Fibroblast of lung (primary cell): ENCODE results near the gene SMG6.

ENCODE experiments used
- EZH2 ChIP-seq: IDR thresholded peaks from 2 replicates; pipeline ENCODE4 v1.5.1; 2012; ENCODE audit warnings: low read length, control low read depth, mild to moderate bottlenecking; ENCODE audit errors: missing control alignments
- TF ChIP-seq, protein P1 (sequence below), 2 donors: IDR thresholded peaks in 1 of 2; conservative IDR thresholded peaks in 1 of 2; 1 replicate in 1 of 2; 2 replicates in 1 of 2; pipeline ENCODE4 v1.5.1; 2011 to 2012; ENCODE audit warnings: low read length in 2 of 2, control low read depth in 1 of 2, inconsistent platforms in 1 of 2, low read depth in 1 of 2, mild to moderate bottlenecking in 1 of 2

DNA sequence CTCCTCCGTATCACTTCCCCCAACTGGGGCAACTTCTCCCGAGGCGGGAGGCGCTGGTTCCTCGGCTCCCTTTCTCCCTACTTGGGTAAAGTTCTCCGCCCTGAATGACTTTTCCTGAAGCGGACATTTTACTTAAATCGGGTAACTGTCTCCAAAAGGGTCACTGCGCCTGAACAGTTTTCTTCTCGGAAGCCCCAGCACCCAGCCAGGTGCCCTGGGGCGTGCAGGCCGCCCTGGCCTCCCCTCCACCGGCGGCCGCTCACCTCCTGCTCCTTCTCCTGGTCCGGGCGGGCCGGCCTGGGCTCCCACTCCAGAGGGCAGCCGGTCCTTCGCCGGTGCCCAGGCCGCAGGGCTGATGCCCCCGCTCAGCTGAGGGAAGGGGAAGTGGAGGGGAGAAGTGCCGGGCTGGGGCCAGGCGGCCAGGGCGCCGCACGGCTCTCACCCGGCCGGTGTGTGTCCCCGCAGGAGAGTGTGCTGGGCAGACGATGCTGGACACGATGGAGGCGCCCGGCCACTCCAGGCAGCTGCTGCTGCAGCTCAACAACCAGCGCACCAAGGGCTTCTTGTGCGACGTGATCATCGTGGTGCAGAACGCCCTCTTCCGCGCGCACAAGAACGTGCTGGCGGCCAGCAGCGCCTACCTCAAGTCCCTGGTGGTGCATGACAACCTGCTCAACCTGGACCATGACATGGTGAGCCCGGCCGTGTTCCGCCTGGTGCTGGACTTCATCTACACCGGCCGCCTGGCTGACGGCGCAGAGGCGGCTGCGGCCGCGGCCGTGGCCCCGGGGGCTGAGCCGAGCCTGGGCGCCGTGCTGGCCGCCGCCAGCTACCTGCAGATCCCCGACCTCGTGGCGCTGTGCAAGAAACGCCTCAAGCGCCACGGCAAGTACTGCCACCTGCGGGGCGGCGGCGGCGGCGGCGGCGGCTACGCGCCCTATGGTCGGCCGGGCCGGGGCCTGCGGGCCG is 247.1 kb downstream of the SMG6 start:
- TF ChIP-seq, protein P1, sequence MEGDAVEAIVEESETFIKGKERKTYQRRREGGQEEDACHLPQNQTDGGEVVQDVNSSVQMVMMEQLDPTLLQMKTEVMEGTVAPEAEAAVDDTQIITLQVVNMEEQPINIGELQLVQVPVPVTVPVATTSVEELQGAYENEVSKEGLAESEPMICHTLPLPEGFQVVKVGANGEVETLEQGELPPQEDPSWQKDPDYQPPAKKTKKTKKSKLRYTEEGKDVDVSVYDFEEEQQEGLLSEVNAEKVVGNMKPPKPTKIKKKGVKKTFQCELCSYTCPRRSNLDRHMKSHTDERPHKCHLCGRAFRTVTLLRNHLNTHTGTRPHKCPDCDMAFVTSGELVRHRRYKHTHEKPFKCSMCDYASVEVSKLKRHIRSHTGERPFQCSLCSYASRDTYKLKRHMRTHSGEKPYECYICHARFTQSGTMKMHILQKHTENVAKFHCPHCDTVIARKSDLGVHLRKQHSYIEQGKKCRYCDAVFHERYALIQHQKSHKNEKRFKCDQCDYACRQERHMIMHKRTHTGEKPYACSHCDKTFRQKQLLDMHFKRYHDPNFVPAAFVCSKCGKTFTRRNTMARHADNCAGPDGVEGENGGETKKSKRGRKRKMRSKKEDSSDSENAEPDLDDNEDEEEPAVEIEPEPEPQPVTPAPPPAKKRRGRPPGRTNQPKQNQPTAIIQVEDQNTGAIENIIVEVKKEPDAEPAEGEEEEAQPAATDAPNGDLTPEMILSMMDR (conservative IDR thresholded peaks at IDR 0.05 in 1 of 2, IDR thresholded peaks at IDR 0.05 in 1 of 2; ENCODE audit: low read depth in 1 of 2, low read length in 2 of 2), result no peak
- TF ChIP-seq EZH2, result no peak
